Esophagus muscularis mucosa (tissue), 4 donors: Measurements from ENCODE around the gene FAM24A. TPM values are rescaled to one million over a fixed set of nuclear protein-coding genes. Genes with fewer than 3 reads are reported as not detected.
"Not testable (repeated sequence)": the region's sequence is repeated elsewhere in the genome, so short reads cannot be mapped to it uniquely, and the experiment has no call there.

Experiments used
- DNase-seq: peaks from one replicate; pipeline ENCODE4 v3.0.0-alpha.2; 2017; ENCODE audit errors: extremely low spot score
- H3K27ac ChIP-seq, 4 donors: fragments of 200-600 bp; sonication (generic); replicated peaks in 1 of 4; 1 replicate in 3 of 4; 2 replicates in 1 of 4; pipeline ENCODE4 v1.5.1; 2016 to 2019; ENCODE audit warnings: mild to moderate bottlenecking in 1 of 4
- H3K27me3 ChIP-seq, 4 donors: fragments of 200-600 bp; sonication (generic); one replicate each; pipeline versions ENCODE4 v1.5.1 to v1.6.0; 2016 to 2019
- H3K36me3 ChIP-seq, 4 donors: fragments of 200-600 bp; sonication (generic); one replicate each; pipeline ENCODE4 v1.5.1; 2016 to 2019
- H3K4me1 ChIP-seq, 4 donors: fragments of 200-600 bp; sonication (generic); one replicate each; pipeline ENCODE4 v1.5.1; 2016 to 2019
- H3K4me3 ChIP-seq, 4 donors: fragments of 200-600 bp; sonication (generic); 1 replicate in 2 of 4; 2 replicates in 2 of 4; pipeline ENCODE4 v1.5.1; 2016 to 2019; ENCODE audit warnings: mild to moderate bottlenecking in 4 of 4, moderate library complexity in 1 of 4
- H3K9me3 ChIP-seq, 4 donors: fragments of 200-600 bp; sonication (generic); 1 replicate in 3 of 4; 2 replicates in 1 of 4; pipeline ENCODE4 v1.5.1; 2016 to 2019
- CTCF ChIP-seq, 3 experiments: fragments of 200-600 bp in 2 of 3; fragments of 450-650 bp in 1 of 3; sonication (generic) in 2 of 3; IDR thresholded peaks; one replicate each; pipeline ENCODE4 v1.5.1; 2017 to 2019; ENCODE audit warnings: antibody characterized with exemption in 3 of 3, mild to moderate bottlenecking in 2 of 3, moderate library complexity in 1 of 3
- EP300 ChIP-seq: sonication (generic); formaldehyde crosslinking; IDR thresholded peaks from one replicate; pipeline ENCODE4 v1.6.1; 2017; ENCODE audit warnings: antibody characterized with exemption
- POLR2A ChIP-seq: fragments of 450-650 bp; IDR thresholded peaks from one replicate; pipeline ENCODE4 v1.6.1; 2017; ENCODE audit warnings: antibody characterized with exemption, moderate library complexity, mild to moderate bottlenecking, low read depth
- POLR2AphosphoS5 ChIP-seq, 2 donors: sonication (generic); formaldehyde crosslinking; IDR thresholded peaks; one replicate each; pipeline ENCODE4 v1.6.1; 2017; ENCODE audit warnings: antibody characterized with exemption in 2 of 2
- whole genome bisulfite sequencing: methylation state at CpG from one replicate; pipeline ENCODE4 v1.1.5; 2018; 5-methylcytosine and 5-hydroxymethylcytosine counted together
- intact Hi-C: fragments of 100-400 bp; cut with DNase I; formaldehyde crosslinking; loops from one replicate; pipeline ENCODE4 v1.15.1; 2023
- total RNA-seq, 4 donors: library from RNA; depleted of rRNA; stranded (reverse); fragments of >200 nt; gene quantifications; one replicate each; pipeline versions ENCODE4 v1.1.0 to v1.2.1, GENCODE V29; 2016

The FAM24A gene
- total RNA-seq, result not detected

- 53% methylated on average over 1 of the region's 1 CpG for WGBS
- intact Hi-C loops, result no loop called here
- Histone ChIP-seq H3K36me3 (no peaks in the 10 kb centered on the region), H3K27me3 (peaks cover 0 to 7% (median 0%) of the 10 kb centered on the region in 4 donors), H3K27ac (no peak within 1 kb of the TSS), H3K4me1 (no peaks in the 10 kb centered on the region), H3K4me3 (no peak within 1 kb of the TSS), H3K9me3 (no peaks in the 10 kb centered on the region)
- TF ChIP-seq POLR2AphosphoS5 (IDR thresholded peaks at IDR 0.05), result no peak
- TF ChIP-seq CTCF (IDR thresholded peaks at IDR 0.05), result no peak
- no peak for TF ChIP-seq POLR2A
- TF ChIP-seq EP300, result no peak
- no peak for DNase-seq
Observed at GRCh38 chr10:122910310-122910709, at the start of gene FAM24A. Gene FAM24A (plus strand): TSS chr10:122910610. CDS start chr10:122911635, 1,025 bp downstream.

GRCh38 chr10:122861711-122862161 lies 48.7 kb upstream of the FAM24A start:
- intact Hi-C loops, result no loop called here
- no peaks in the 10 kb centered on the region for H3K9me3 ChIP-seq
- no peak for DNase-seq
- H3K27me3 ChIP-seq, result no peaks in the 10 kb centered on the region
- no peaks in the 10 kb centered on the region for H3K36me3 ChIP-seq
- TF ChIP-seq POLR2A, result no peak
- no peak for TF ChIP-seq EP300
- 61% methylated on average over 1 of the region's 1 CpG for WGBS
- H3K4me1 ChIP-seq, result peaks cover 0 to 8% (median 0%) of the 10 kb centered on the region in 4 donors
- no peak overlapping the region for H3K27ac ChIP-seq
- H3K4me3 ChIP-seq, result no peak overlapping the region

GRCh38 chr10:122863216-122864193 lies 46.9 kb upstream of the FAM24A start:
- intact Hi-C loops, result no loop called here
- Histone ChIP-seq H3K4me1 (peaks cover 0 to 8% (median 0%) of the 10 kb centered on the region in 4 donors), H3K27me3 (no peaks in the 10 kb centered on the region), H3K9me3 (no peaks in the 10 kb centered on the region), H3K4me3 (no peak overlapping the region), H3K27ac (no peak overlapping the region), H3K36me3 (no peaks in the 10 kb centered on the region)
- TF ChIP-seq POLR2AphosphoS5 (IDR thresholded peaks at IDR 0.05), result no peak
- TF ChIP-seq POLR2A, result no peak
- TF ChIP-seq CTCF (IDR thresholded peaks at IDR 0.05), result no peak
- TF ChIP-seq EP300, result no peak
- no peak for DNase-seq
- WGBS, result 85% methylated on average over 2 of the region's 2 CpGs

GRCh38 chr10:122864194-122864592 lies 46.2 kb upstream of the FAM24A start:
- no peaks in the 10 kb centered on the region for H3K27me3 ChIP-seq
- no peaks in the 10 kb centered on the region for H3K36me3 ChIP-seq
- WGBS, result 98% methylated on average over 2 of the region's 2 CpGs
- H3K4me3 ChIP-seq, result no peak overlapping the region
- peaks cover 0 to 8% (median 0%) of the 10 kb centered on the region in 4 donors for H3K4me1 ChIP-seq
- H3K27ac ChIP-seq, result no peak overlapping the region
- DNase-seq, result no peak
- no peaks in the 10 kb centered on the region for H3K9me3 ChIP-seq
- intact Hi-C loops, result no loop called here
- TF ChIP-seq POLR2A (no peak), CTCF (IDR thresholded peaks at IDR 0.05) (no peak), POLR2AphosphoS5 (IDR thresholded peaks at IDR 0.05) (no peak), EP300 (no peak)

GRCh38 chr10:122864901-122865300 lies 45.5 kb upstream of the FAM24A start:
- no peak overlapping the region for H3K4me3 ChIP-seq
- 100% methylated on average over 1 of the region's 1 CpG for WGBS
- H3K9me3 ChIP-seq, result no peaks in the 10 kb centered on the region
- no peak for DNase-seq
- peaks cover 0 to 8% (median 0%) of the 10 kb centered on the region in 4 donors for H3K4me1 ChIP-seq
- no peak for TF ChIP-seq CTCF (IDR thresholded peaks at IDR 0.05)
- no peak for TF ChIP-seq POLR2A
- no peak for TF ChIP-seq EP300
- TF ChIP-seq POLR2AphosphoS5 (IDR thresholded peaks at IDR 0.05), result no peak
- no peak overlapping the region for H3K27ac ChIP-seq
- H3K27me3 ChIP-seq, result no peaks in the 10 kb centered on the region
- intact Hi-C loops, result no loop called here
- no peaks in the 10 kb centered on the region for H3K36me3 ChIP-seq

GRCh38 chr10:122866757-122867482 lies 43.5 kb upstream of the FAM24A start:
- H3K4me3 ChIP-seq, H3K4me1 ChIP-seq, DNase-seq, H3K9me3 ChIP-seq, H3K27ac ChIP-seq, intact Hi-C loops, H3K27me3 ChIP-seq, H3K36me3 ChIP-seq: not testable (repeated sequence)
- 95% methylated on average over 3 of the region's 3 CpGs for WGBS

- H3K4me3 ChIP-seq, DNase-seq, intact Hi-C loops, H3K27ac ChIP-seq, H3K4me1 ChIP-seq, H3K9me3 ChIP-seq, H3K36me3 ChIP-seq, H3K27me3 ChIP-seq: not testable (repeated sequence)
- WGBS, result 100% methylated on average over 1 of the region's 2 CpGs
Observed at GRCh38 chr10:122868768-122869167, 41.6 kb upstream of the FAM24A start.
